ENCODE results near the gene CRKL. TPM values are rescaled to one million over a fixed set of nuclear protein-coding genes. Genes with fewer than 3 reads are reported as not detected.

CRKL gene
- total RNA-seq, 1 experiment from 2014 or later, result 87.7 TPM

- Histone ChIP-seq H3K36me3 (ENCODE audit: control insufficient read depth in 1 of 2, insufficient read depth in 2 of 2, low read length in 2 of 2) (peaks cover 7 to 15% of the 10 kb centered on the region in 2 experiments; a peak in 2 of 4 replicates), H3K9me3 (ENCODE audit: control insufficient read depth in 1 of 2, insufficient read depth in 1 of 2, low read depth in 1 of 2, low read length in 2 of 2) (no peaks in the 10 kb centered on the region), H3K79me2 (ENCODE audit: insufficient read depth, low read length) (peaks cover 6% of the 10 kb centered on the region; the same call in 1 of the 2 replicates), H3K4me2 (ENCODE audit: low read length) (no peak overlapping the region), H3K4me1 (ENCODE audit: control insufficient read depth in 1 of 2, insufficient read depth in 2 of 2, low read length in 2 of 2) (no peaks in the 10 kb centered on the region), H3K4me3 (replicated peaks in 1 of 2; ENCODE audit: low read depth in 1 of 2, low read length in 2 of 2) (no peak overlapping the region), H3K9ac (ENCODE audit: low read length) (no peak overlapping the region), H3K27me3 (ENCODE audit: insufficient read depth, low read length) (no peaks in the 10 kb centered on the region), H3K9me2 (ENCODE audit: insufficient read depth) (no peaks in the 10 kb centered on the region), H4K20me1 (ENCODE audit: insufficient read depth) (no peaks in the 10 kb centered on the region), H2AFZ (ENCODE audit: low read depth, low read length, poor library complexity, severe bottlenecking) (no peak overlapping the region), H3K27ac (ENCODE audit: low read depth, low read length) (no peak overlapping the region)
- DNase-seq (ENCODE audit: low read depth, low spot score), result no peak
- ATAC-seq, result no peak
- TF ChIP-seq JUND (IDR thresholded peaks at IDR 0.05) (no peak), SP1 (IDR thresholded peaks at IDR 0.05; ENCODE audit: low read depth) (no peak), SIN3A (IDR thresholded peaks at IDR 0.05; ENCODE audit: low read depth) (no peak), POLR2A (IDR thresholded peaks at IDR 0.05; ENCODE audit: borderline replicate concordance, extremely low read depth, insufficient read depth, insufficient read length) (no peak), FOSL1 (IDR thresholded peaks at IDR 0.05; ENCODE audit: low read depth) (no peak), POLR2AphosphoS5 (IDR thresholded peaks at IDR 0.05; ENCODE audit: low read depth, low read length) (no peak), CBX3 (IDR thresholded peaks at IDR 0.05; ENCODE audit: low read depth) (no peak), CTCF (IDR thresholded peaks at IDR 0.05 in 2 of 3, conservative IDR thresholded peaks at IDR 0.05 in 1 of 3; ENCODE audit: borderline replicate concordance in 1 of 3, insufficient read depth in 1 of 3, low read depth in 2 of 3, low read length in 2 of 3) (no peak), MAX (IDR thresholded peaks at IDR 0.05) (no peak), ZFX (IDR thresholded peaks at IDR 0.05) (no peak), REST (IDR thresholded peaks at IDR 0.05; ENCODE audit: low read depth) (no peak)
- no TSS peak for BruUV-seq (replicated peaks)
- POLR2A ChIA-PET, result no interaction called here
- CTCF ChIA-PET, result interaction anchor here (1.4 kb wide), 1 partner anchor 103 kb away, joined by 4 read pairs; no protein-coding TSS in a partner anchor
- RAD21 ChIA-PET (ENCODE audit: low non-redundant PET in 1 of 2, low total read pairs in 2 of 2, uncharacterized antibody in 2 of 2, unreplicated experiment in 2 of 2), result no interaction called here
- intact Hi-C loops (cut with micrococcal nuclease), result no loop called here
Measured at GRCh38 chr22:20988573-20989322, 71.5 kb downstream of the CRKL start.

All from HCT116 (cell line).